ENCODE measurements around the gene RAB44. TPM values are rescaled to one million over a fixed set of nuclear protein-coding genes. Genes with fewer than 3 reads are reported as not detected.

Gene RAB44
- polyA plus RNA-seq, 1 experiment = not detected

GRCh38 chr6:36765594-36766398 is 68.2 kb downstream of the RAB44 start:
- TF ChIP-seq, protein P1, sequence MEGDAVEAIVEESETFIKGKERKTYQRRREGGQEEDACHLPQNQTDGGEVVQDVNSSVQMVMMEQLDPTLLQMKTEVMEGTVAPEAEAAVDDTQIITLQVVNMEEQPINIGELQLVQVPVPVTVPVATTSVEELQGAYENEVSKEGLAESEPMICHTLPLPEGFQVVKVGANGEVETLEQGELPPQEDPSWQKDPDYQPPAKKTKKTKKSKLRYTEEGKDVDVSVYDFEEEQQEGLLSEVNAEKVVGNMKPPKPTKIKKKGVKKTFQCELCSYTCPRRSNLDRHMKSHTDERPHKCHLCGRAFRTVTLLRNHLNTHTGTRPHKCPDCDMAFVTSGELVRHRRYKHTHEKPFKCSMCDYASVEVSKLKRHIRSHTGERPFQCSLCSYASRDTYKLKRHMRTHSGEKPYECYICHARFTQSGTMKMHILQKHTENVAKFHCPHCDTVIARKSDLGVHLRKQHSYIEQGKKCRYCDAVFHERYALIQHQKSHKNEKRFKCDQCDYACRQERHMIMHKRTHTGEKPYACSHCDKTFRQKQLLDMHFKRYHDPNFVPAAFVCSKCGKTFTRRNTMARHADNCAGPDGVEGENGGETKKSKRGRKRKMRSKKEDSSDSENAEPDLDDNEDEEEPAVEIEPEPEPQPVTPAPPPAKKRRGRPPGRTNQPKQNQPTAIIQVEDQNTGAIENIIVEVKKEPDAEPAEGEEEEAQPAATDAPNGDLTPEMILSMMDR (IDR thresholded peaks at IDR 0.05; ENCODE audit: low read depth, low read length) = peak; percentile 98
- no peaks in the 10 kb centered on the region for H3K9me3 ChIP-seq (ENCODE audit: control insufficient read depth, insufficient read depth, low read length)
- CTCF ChIA-PET = interaction anchor here (0.5 to 7.9 kb wide), 44 partner anchors 10 to 445 kb away, joined by 3 to 210 read pairs (median 4); partner anchors contain the start of genes C6orf89 and PPIL1
- H3K4me3 ChIP-seq (ENCODE audit: low read depth, low read length) = no peak overlapping the region
- H3K27ac ChIP-seq (ENCODE audit: low read depth, low read length) = no peak overlapping the region
- no peaks in the 10 kb centered on the region for H3K27me3 ChIP-seq (ENCODE audit: control insufficient read depth, insufficient read depth, low read length)
- POLR2A ChIA-PET = interaction anchor here (1.1 kb wide), 2 partner anchors 221 to 252 kb away, joined by 3 to 5 read pairs; partner anchors contain the start of gene MTCH1
- peak; percentile 43 for DNase-seq (ENCODE audit: low read depth, low spot score)

DNA sequence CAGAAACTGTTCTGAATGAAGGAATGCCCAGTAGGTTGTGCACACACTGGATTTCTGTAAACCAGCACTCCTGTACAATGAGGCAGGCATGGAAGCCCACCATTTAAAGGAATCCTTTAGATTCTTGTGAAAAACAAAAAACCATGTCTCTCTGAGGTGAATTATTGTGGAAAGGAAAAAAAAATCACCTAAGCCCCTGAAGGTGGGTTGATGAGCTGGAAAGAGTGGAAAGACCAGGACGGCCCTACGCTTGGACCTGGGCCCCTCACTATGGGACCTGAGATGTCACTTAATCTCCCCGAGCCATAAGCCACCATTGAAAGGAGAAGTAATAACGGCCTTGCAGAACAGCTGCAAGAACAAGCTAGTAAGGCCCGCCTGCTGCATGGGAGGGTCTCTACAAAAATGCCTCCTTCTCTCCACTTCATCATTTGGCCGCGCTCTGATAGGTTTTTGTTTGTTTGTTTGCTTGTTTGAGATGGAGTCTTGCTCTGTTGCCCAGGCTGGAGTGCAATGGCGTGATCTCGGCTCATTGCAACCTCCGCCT is 68.8 kb downstream of the RAB44 start:
- TF ChIP-seq, protein P1 (IDR thresholded peaks at IDR 0.05; ENCODE audit: low read depth, low read length) = no peak
- no peaks in the 10 kb centered on the region for H3K9me3 ChIP-seq (ENCODE audit: control insufficient read depth, insufficient read depth, low read length)
- no peaks in the 10 kb centered on the region for H3K27me3 ChIP-seq (ENCODE audit: control insufficient read depth, insufficient read depth, low read length)
- no peak overlapping the region for H3K27ac ChIP-seq (ENCODE audit: low read depth, low read length)
- no peak overlapping the region for H3K4me3 ChIP-seq (ENCODE audit: low read depth, low read length)
- ChIA-PET POLR2A (interaction anchor here (1.1 kb wide), 1 partner anchor 252 kb away, joined by 5 read pairs; no protein-coding TSS in a partner anchor), CTCF (interaction anchor here (0.5 to 7.9 kb wide), 37 partner anchors 7 to 445 kb away, joined by 3 to 210 read pairs (median 4); partner anchors contain the start of genes C6orf89 and PPIL1)
- no peak for DNase-seq (ENCODE audit: low read depth, low spot score)

DNA sequence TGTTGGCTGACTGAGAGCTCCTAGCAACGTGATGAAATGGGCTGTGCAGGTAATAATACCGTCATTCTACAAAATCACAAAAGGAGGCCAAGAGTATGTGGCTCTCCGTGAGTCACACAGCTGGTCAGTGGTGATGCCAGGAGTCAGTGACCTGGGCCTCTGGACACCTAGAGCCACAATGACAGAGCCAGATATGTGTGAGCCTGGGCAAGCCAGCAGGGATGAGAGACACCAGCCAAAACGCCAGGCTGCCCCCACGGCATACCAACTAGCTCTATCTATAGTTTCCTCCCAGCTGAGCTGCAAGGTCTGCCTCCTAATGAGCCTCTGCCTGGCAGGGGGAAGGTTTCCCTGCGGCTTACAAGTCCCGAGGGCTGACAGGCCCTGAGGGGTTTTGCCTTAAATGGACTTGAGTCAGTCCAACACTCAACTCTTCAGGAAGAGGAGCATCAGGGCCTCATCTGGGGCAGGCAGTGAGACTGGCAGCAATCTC is 71.6 kb downstream of the RAB44 start:
- CTCF ChIA-PET = interaction anchor here (0.8 to 7.9 kb wide), 9 partner anchors 9 to 252 kb away, joined by 3 to 210 read pairs (median 5); partner anchors contain the start of gene C6orf89
- TF ChIP-seq, protein P1 (IDR thresholded peaks at IDR 0.05; ENCODE audit: low read depth, low read length) = no peak
- no peak for DNase-seq (ENCODE audit: low read depth, low spot score)

GRCh38 chr6:36769676-36770499 is 72.3 kb downstream of the RAB44 start:
- Histone ChIP-seq H3K27me3 (ENCODE audit: control insufficient read depth, insufficient read depth, low read length) (peaks cover 3% of the 10 kb centered on the region), H3K27ac (ENCODE audit: low read depth, low read length) (no peak overlapping the region), H3K4me3 (ENCODE audit: low read depth, low read length) (no peak overlapping the region), H3K9me3 (ENCODE audit: control insufficient read depth, insufficient read depth, low read length) (no peaks in the 10 kb centered on the region)
- CTCF ChIA-PET = interaction anchor here (0.6 to 7.9 kb wide), 10 partner anchors 10 to 440 kb away, joined by 3 to 210 read pairs (median 4); no protein-coding TSS in a partner anchor
- TF ChIP-seq, protein P1 (IDR thresholded peaks at IDR 0.05; ENCODE audit: low read depth, low read length) = no peak
- POLR2A ChIA-PET = no interaction called here
- no peak for DNase-seq (ENCODE audit: low read depth, low spot score)

More for the DNA sequence above, 71.6 kb downstream of the RAB44 start:
- H3K27me3 ChIP-seq (ENCODE audit: control insufficient read depth, insufficient read depth, low read length) = peaks cover under 1% of the 10 kb centered on the region
- H3K9me3 ChIP-seq (ENCODE audit: control insufficient read depth, insufficient read depth, low read length) = no peaks in the 10 kb centered on the region
- H3K27ac ChIP-seq (ENCODE audit: low read depth, low read length) = no peak overlapping the region
- POLR2A ChIA-PET = interaction anchor here (0.7 kb wide), 1 partner anchor 217 kb away, joined by 3 read pairs; the partner anchor contains the start of gene MTCH1
- H3K4me3 ChIP-seq (ENCODE audit: low read depth, low read length) = no peak overlapping the region
